ENCODE data around the gene PIGV.

Gene PIGV

GRCh38 chr1:26788515-26788785 lies 700 bp downstream of the PIGV start:
- no peaks in the 10 kb centered on the region for H3K36me3 ChIP-seq (ENCODE audit: insufficient read depth, low read length)
- peak overlapping the region; percentile 88; the same call in 1 of the 2 replicates for H2AFZ ChIP-seq (ENCODE audit: low read length)
- H3F3A ChIP-seq (ENCODE audit: low read depth), result peaks cover 14% of the 10 kb centered on the region
- H3K4me3 ChIP-seq (ENCODE audit: low read length, poor library complexity, severe bottlenecking), result peak overlapping the region; percentile 81
- peaks cover 34% of the 10 kb centered on the region for H3K79me2 ChIP-seq (ENCODE audit: insufficient read depth, low read length)
- TF ChIP-seq CTCF (conservative IDR thresholded peaks at IDR 0.05; ENCODE audit: low read length) (no peak), EZH2phosphoT487 (IDR thresholded peaks at IDR 0.05; ENCODE audit: borderline replicate concordance) (no peak)
- H3K27me3 ChIP-seq (ENCODE audit: insufficient read depth, low read length, poor library complexity, severe bottlenecking), result no peaks in the 10 kb centered on the region
- H4K20me1 ChIP-seq (ENCODE audit: insufficient read depth, low read length, poor library complexity, severe bottlenecking), result peaks cover 4% of the 10 kb centered on the region
- H3K9me3 ChIP-seq (ENCODE audit: insufficient read depth, low read depth, low read length), result no peaks in the 10 kb centered on the region
- peak overlapping the region; percentile 99 for H3K4me2 ChIP-seq (ENCODE audit: low read depth, low read length, poor library complexity, severe bottlenecking)
- H3K9me2 ChIP-seq (replicated peaks; ENCODE audit: low read depth, low read length), result no peaks in the 10 kb centered on the region
- H3K4me1 ChIP-seq (ENCODE audit: insufficient read depth, low read length, poor library complexity, severe bottlenecking), result peaks cover 74% of the 10 kb centered on the region
- H3K9ac ChIP-seq (ENCODE audit: low read depth, low read length, poor library complexity, severe bottlenecking), result peak overlapping the region; percentile 99

- H2AFZ ChIP-seq (ENCODE audit: low read length), result no peak overlapping the region
Observed at GRCh38 chr1:26788836-26789611, 1.3 kb downstream of the PIGV start.

GRCh38 chr1:26789612-26789865 lies 1.8 kb downstream of the PIGV start:
- Histone ChIP-seq H3K79me2 (ENCODE audit: insufficient read depth, low read length) (peaks cover 34% of the 10 kb centered on the region), H3K9me2 (replicated peaks; ENCODE audit: low read depth, low read length) (no peaks in the 10 kb centered on the region), H2AFZ (ENCODE audit: low read length) (no peak overlapping the region), H3K4me1 (ENCODE audit: insufficient read depth, low read length, poor library complexity, severe bottlenecking) (peaks cover 64% of the 10 kb centered on the region), H3K27me3 (ENCODE audit: insufficient read depth, low read length, poor library complexity, severe bottlenecking) (no peaks in the 10 kb centered on the region), H3K9ac (ENCODE audit: low read depth, low read length, poor library complexity, severe bottlenecking) (peak overlapping the region; percentile 99), H3K9me3 (ENCODE audit: insufficient read depth, low read depth, low read length) (no peaks in the 10 kb centered on the region), H3K36me3 (ENCODE audit: insufficient read depth, low read length) (peaks cover 6% of the 10 kb centered on the region; the same call in 1 of the 2 replicates), H3K4me3 (ENCODE audit: low read length, poor library complexity, severe bottlenecking) (peak overlapping the region; percentile 81), H3K4me2 (ENCODE audit: low read depth, low read length, poor library complexity, severe bottlenecking) (peak overlapping the region; percentile 99), H3F3A (ENCODE audit: low read depth) (peaks cover 14% of the 10 kb centered on the region), H4K20me1 (ENCODE audit: insufficient read depth, low read length, poor library complexity, severe bottlenecking) (peaks cover 4% of the 10 kb centered on the region)
- TF ChIP-seq EZH2phosphoT487 (IDR thresholded peaks at IDR 0.05; ENCODE audit: borderline replicate concordance) (no peak), CTCF (conservative IDR thresholded peaks at IDR 0.05; ENCODE audit: low read length) (no peak)

More at GRCh38 chr1:26788836-26789611, 1.3 kb downstream of the PIGV start:
- peaks cover 34% of the 10 kb centered on the region for H3K79me2 ChIP-seq (ENCODE audit: insufficient read depth, low read length)
- peak overlapping the region; percentile 99 for H3K4me2 ChIP-seq (ENCODE audit: low read depth, low read length, poor library complexity, severe bottlenecking)
- H3K27me3 ChIP-seq (ENCODE audit: insufficient read depth, low read length, poor library complexity, severe bottlenecking), result no peaks in the 10 kb centered on the region
- H4K20me1 ChIP-seq (ENCODE audit: insufficient read depth, low read length, poor library complexity, severe bottlenecking), result peaks cover 4% of the 10 kb centered on the region
- H3K9me3 ChIP-seq (ENCODE audit: insufficient read depth, low read depth, low read length), result no peaks in the 10 kb centered on the region
- H3K4me1 ChIP-seq (ENCODE audit: insufficient read depth, low read length, poor library complexity, severe bottlenecking), result peaks cover 69% of the 10 kb centered on the region
- H3F3A ChIP-seq (ENCODE audit: low read depth), result peaks cover 14% of the 10 kb centered on the region
- TF ChIP-seq CTCF (conservative IDR thresholded peaks at IDR 0.05; ENCODE audit: low read length) (peak; percentile 95), EZH2phosphoT487 (IDR thresholded peaks at IDR 0.05; ENCODE audit: borderline replicate concordance) (no peak)
- H3K4me3 ChIP-seq (ENCODE audit: low read length, poor library complexity, severe bottlenecking), result peak overlapping the region; percentile 81
- H3K9me2 ChIP-seq (replicated peaks; ENCODE audit: low read depth, low read length), result no peaks in the 10 kb centered on the region
- peak overlapping the region; percentile 99 for H3K9ac ChIP-seq (ENCODE audit: low read depth, low read length, poor library complexity, severe bottlenecking)
- peaks cover 1% of the 10 kb centered on the region; the same call in 1 of the 2 replicates for H3K36me3 ChIP-seq (ENCODE audit: insufficient read depth, low read length)

Measured in Loucy (cell line).